ENCODE measurements around the gene LRP5. TPM values are rescaled to one million over a fixed set of nuclear protein-coding genes. Genes with fewer than 3 reads are reported as not detected.
A peak's percentile ranks its signal among the peaks of the same experiment; 100 is the strongest.

The LRP5 gene
- total RNA-seq: 10 to 100 TPM; 61.6 to 88.8 (median 75.4) TPM
- 57.1 TPM for polyA plus RNA-seq
- long read RNA-seq, donor 1, full-length matches to known transcripts: 21 of 125 reads
- long read RNA-seq, donor 1, partial matches to known transcripts: 74 of 125 reads
- long read RNA-seq, donor 1, other reads (novel, unspliced or antisense): 30 of 125 reads
- long read RNA-seq, donor 2, full-length matches to known transcripts: 33 of 75 reads
- long read RNA-seq, donor 2, partial matches to known transcripts: 23 of 75 reads
- long read RNA-seq, donor 2, other reads (novel, unspliced or antisense): 19 of 75 reads
- long read RNA-seq, donor 3, partial matches to known transcripts: 29 of 47 reads
- long read RNA-seq, donor 3, other reads (novel, unspliced or antisense): 18 of 47 reads
- long read RNA-seq, donor 4, full-length matches to known transcripts: 19 of 47 reads
- long read RNA-seq, donor 4, partial matches to known transcripts: 13 of 47 reads
- long read RNA-seq, donor 4, other reads (novel, unspliced or antisense): 15 of 47 reads

GRCh38 chr11:68312117-68312779, at the start of gene LRP5:
Gene LRP5 (plus strand): TSS chr11:68312591. CDS start chr11:68312715, 124 bp downstream.
- Histone ChIP-seq H3K27me3 (ENCODE audit: control insufficient read depth, insufficient read depth) (no peaks in the 10 kb centered on the region), H3K4me1 (ENCODE audit: control insufficient read depth, insufficient read depth, low read length) (peaks cover 10% of the 10 kb centered on the region), H3K4me3 (ENCODE audit: low read length) (peak within 1 kb of the TSS; percentile 97), H3K9me3 (ENCODE audit: control insufficient read depth, low read length) (no peaks in the 10 kb centered on the region), H3K27ac (ENCODE audit: low read length) (peak within 1 kb of the TSS; percentile 80)
- ATAC-seq (peak; percentile 8 to 9), DNase-seq (peak in 2 of 3 donors; percentile 75 to 76)
- 5% methylated on average over 65 of the region's 85 CpGs for WGBS
- intact Hi-C loops (cut with DNase I): loop anchor here (5.0 to 10.0 kb wide), 4 partner anchors 60 to 277 kb away; partner anchors contain the start of genes NDUFS8 (in 1 of the 4) and TCIRG1 (in 1 of the 4)

- 74% methylated on average over 13 of the region's 13 CpGs for WGBS
- ATAC-seq: peak; percentile 9 to 40
- peak in 2 of 3 donors; percentile 58 to 74 for DNase-seq
Observed at GRCh38 chr11:68263444-68264035, 48.9 kb upstream of the LRP5 start.

GRCh38 chr11:68264244-68264643, 48.1 kb upstream of the LRP5 start:
- DNase-seq (no peak), ATAC-seq (no peak)
- intact Hi-C loops (cut with DNase I): no loop called here
- Histone ChIP-seq H3K4me1 (ENCODE audit: control insufficient read depth, insufficient read depth, low read length) (peaks cover 5% of the 10 kb centered on the region), H3K27me3 (ENCODE audit: control insufficient read depth, insufficient read depth) (no peaks in the 10 kb centered on the region), H3K4me3 (ENCODE audit: low read length) (no peak overlapping the region), H3K9me3 (ENCODE audit: control insufficient read depth, low read length) (no peaks in the 10 kb centered on the region), H3K27ac (ENCODE audit: low read length) (no peak overlapping the region)
- WGBS: 94% methylated on average over 1 of the region's 1 CpG

More at GRCh38 chr11:68263444-68264035, 48.9 kb upstream of the LRP5 start:
- H3K4me1 ChIP-seq (ENCODE audit: control insufficient read depth, insufficient read depth, low read length): peaks cover 4% of the 10 kb centered on the region
- H3K4me3 ChIP-seq (ENCODE audit: low read length): no peak overlapping the region
- intact Hi-C loops (cut with DNase I): no loop called here
- no peak overlapping the region for H3K27ac ChIP-seq (ENCODE audit: low read length)
- H3K27me3 ChIP-seq (ENCODE audit: control insufficient read depth, insufficient read depth): no peaks in the 10 kb centered on the region
- H3K9me3 ChIP-seq (ENCODE audit: control insufficient read depth, low read length): no peaks in the 10 kb centered on the region

- ATAC-seq: no peak
- WGBS: 90% methylated on average over 13 of the region's 13 CpGs
- no peak for DNase-seq
- Histone ChIP-seq H3K9me3 (ENCODE audit: control insufficient read depth, low read length) (no peaks in the 10 kb centered on the region), H3K27ac (ENCODE audit: low read length) (no peak overlapping the region), H3K4me3 (ENCODE audit: low read length) (no peak overlapping the region), H3K27me3 (ENCODE audit: control insufficient read depth, insufficient read depth) (no peaks in the 10 kb centered on the region), H3K4me1 (ENCODE audit: control insufficient read depth, insufficient read depth, low read length) (peaks cover 8% of the 10 kb centered on the region)
- intact Hi-C loops (cut with DNase I): no loop called here
Observed at GRCh38 chr11:68264741-68265540, 47.5 kb upstream of the LRP5 start.

GRCh38 chr11:68266121-68266891, 46.1 kb upstream of the LRP5 start:
- intact Hi-C loops (cut with DNase I): no loop called here

GRCh38 chr11:68266936-68267880, 45.2 kb upstream of the LRP5 start:
- Histone ChIP-seq H3K27me3 (ENCODE audit: control insufficient read depth, insufficient read depth) (no peaks in the 10 kb centered on the region), H3K4me3 (ENCODE audit: low read length) (no peak overlapping the region), H3K4me1 (ENCODE audit: control insufficient read depth, insufficient read depth, low read length) (peaks cover 12% of the 10 kb centered on the region), H3K9me3 (ENCODE audit: control insufficient read depth, low read length) (no peaks in the 10 kb centered on the region), H3K27ac (ENCODE audit: low read length) (no peak overlapping the region)
- DNase-seq: no peak
- WGBS: 95% methylated on average over 12 of the region's 12 CpGs
- intact Hi-C loops (cut with DNase I): no loop called here
- no peak for ATAC-seq

More at GRCh38 chr11:68266121-68266891, 46.1 kb upstream of the LRP5 start:
- no peaks in the 10 kb centered on the region for H3K27me3 ChIP-seq (ENCODE audit: control insufficient read depth, insufficient read depth)
- H3K9me3 ChIP-seq (ENCODE audit: control insufficient read depth, low read length): no peaks in the 10 kb centered on the region
- H3K4me1 ChIP-seq (ENCODE audit: control insufficient read depth, insufficient read depth, low read length): peaks cover 12% of the 10 kb centered on the region
- no peak overlapping the region for H3K27ac ChIP-seq (ENCODE audit: low read length)
- no peak overlapping the region for H3K4me3 ChIP-seq (ENCODE audit: low read length)
- ATAC-seq: no peak
- 86% methylated on average over 16 of the region's 16 CpGs for WGBS
- DNase-seq: no peak

- intact Hi-C loops (cut with DNase I): no loop called here
- Histone ChIP-seq H3K27me3 (ENCODE audit: control insufficient read depth, insufficient read depth) (no peaks in the 10 kb centered on the region), H3K27ac (ENCODE audit: low read length) (no peak overlapping the region), H3K9me3 (ENCODE audit: control insufficient read depth, low read length) (no peaks in the 10 kb centered on the region), H3K4me1 (ENCODE audit: control insufficient read depth, insufficient read depth, low read length) (peaks cover 12% of the 10 kb centered on the region), H3K4me3 (ENCODE audit: low read length) (no peak overlapping the region)
- no peak for DNase-seq
- ATAC-seq: no peak
- 92% methylated on average over 6 of the region's 6 CpGs for WGBS
Observed at GRCh38 chr11:68267881-68268240, 44.5 kb upstream of the LRP5 start.

GRCh38 chr11:68269414-68270081, 42.8 kb upstream of the LRP5 start:
- Histone ChIP-seq H3K27me3 (ENCODE audit: control insufficient read depth, insufficient read depth) (no peaks in the 10 kb centered on the region), H3K4me3 (ENCODE audit: low read length) (no peak overlapping the region), H3K4me1 (ENCODE audit: control insufficient read depth, insufficient read depth, low read length) (peaks cover 12% of the 10 kb centered on the region), H3K27ac (ENCODE audit: low read length) (peak overlapping the region; percentile 75), H3K9me3 (ENCODE audit: control insufficient read depth, low read length) (no peaks in the 10 kb centered on the region)
- intact Hi-C loops (cut with DNase I): no loop called here
- ATAC-seq (peak; percentile 18 to 50), DNase-seq (peak in 1 of 3 donors; percentile 59)
- WGBS: 33% methylated on average over 10 of the region's 10 CpGs
